ENCODE measurements around the gene SCYGR8. TPM values are rescaled to one million over a fixed set of nuclear protein-coding genes. Genes with fewer than 3 reads are reported as not detected.

Gene SCYGR8
- total RNA-seq, 4 donors from 2014 or later, result not detected

- H3K4me3 ChIP-seq, result no peak overlapping the region
- ATAC-seq (no peak), DNase-seq (no peak)
- in situ Hi-C loops (cut with MboI; ENCODE audit: low sequenced_read_pairs in 4 of 4), result loop anchor here in 3 of 4 donors (5.0 to 25.0 kb wide), 3 partner anchors 288 to 313 kb away; partner anchors contain the start of gene AGFG1 (in 1 of the 3)
- no peaks in the 10 kb centered on the region for H3K4me1 ChIP-seq
- TF ChIP-seq, protein P1, sequence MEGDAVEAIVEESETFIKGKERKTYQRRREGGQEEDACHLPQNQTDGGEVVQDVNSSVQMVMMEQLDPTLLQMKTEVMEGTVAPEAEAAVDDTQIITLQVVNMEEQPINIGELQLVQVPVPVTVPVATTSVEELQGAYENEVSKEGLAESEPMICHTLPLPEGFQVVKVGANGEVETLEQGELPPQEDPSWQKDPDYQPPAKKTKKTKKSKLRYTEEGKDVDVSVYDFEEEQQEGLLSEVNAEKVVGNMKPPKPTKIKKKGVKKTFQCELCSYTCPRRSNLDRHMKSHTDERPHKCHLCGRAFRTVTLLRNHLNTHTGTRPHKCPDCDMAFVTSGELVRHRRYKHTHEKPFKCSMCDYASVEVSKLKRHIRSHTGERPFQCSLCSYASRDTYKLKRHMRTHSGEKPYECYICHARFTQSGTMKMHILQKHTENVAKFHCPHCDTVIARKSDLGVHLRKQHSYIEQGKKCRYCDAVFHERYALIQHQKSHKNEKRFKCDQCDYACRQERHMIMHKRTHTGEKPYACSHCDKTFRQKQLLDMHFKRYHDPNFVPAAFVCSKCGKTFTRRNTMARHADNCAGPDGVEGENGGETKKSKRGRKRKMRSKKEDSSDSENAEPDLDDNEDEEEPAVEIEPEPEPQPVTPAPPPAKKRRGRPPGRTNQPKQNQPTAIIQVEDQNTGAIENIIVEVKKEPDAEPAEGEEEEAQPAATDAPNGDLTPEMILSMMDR (IDR thresholded peaks at IDR 0.05 in 4 of 5, conservative IDR thresholded peaks at IDR 0.05 in 1 of 5), result no peak
- no peak for TF ChIP-seq POLR2A (IDR thresholded peaks at IDR 0.05)
- H3K9me3 ChIP-seq, result no peaks in the 10 kb centered on the region
- no peak overlapping the region for H3K27ac ChIP-seq
- H3K36me3 ChIP-seq, result no peaks in the 10 kb centered on the region
- intact Hi-C loops (cut with DNase I; ENCODE audit: low total_unique reads), result no loop called here
- H3K27me3 ChIP-seq, result no peaks in the 10 kb centered on the region
Observed at GRCh38 chr2:227774895-227775842, 29.5 kb downstream of the SCYGR8 start.

GRCh38 chr2:227780981-227781615, 35.4 kb downstream of the SCYGR8 start:
- ATAC-seq (no peak), DNase-seq (no peak)
- no peaks in the 10 kb centered on the region for H3K4me1 ChIP-seq
- H3K27me3 ChIP-seq, result no peaks in the 10 kb centered on the region
- TF ChIP-seq, protein P1 (IDR thresholded peaks at IDR 0.05 in 4 of 5, conservative IDR thresholded peaks at IDR 0.05 in 1 of 5), result no peak
- no peak for TF ChIP-seq POLR2A (IDR thresholded peaks at IDR 0.05)
- no peak overlapping the region for H3K27ac ChIP-seq
- H3K36me3 ChIP-seq, result no peaks in the 10 kb centered on the region
- intact Hi-C loops (cut with DNase I; ENCODE audit: low total_unique reads) (no loop called here), in situ Hi-C loops (cut with MboI; ENCODE audit: low sequenced_read_pairs in 4 of 4) (no loop called here)
- no peaks in the 10 kb centered on the region for H3K9me3 ChIP-seq
- H3K4me3 ChIP-seq, result no peak overlapping the region

DNA sequence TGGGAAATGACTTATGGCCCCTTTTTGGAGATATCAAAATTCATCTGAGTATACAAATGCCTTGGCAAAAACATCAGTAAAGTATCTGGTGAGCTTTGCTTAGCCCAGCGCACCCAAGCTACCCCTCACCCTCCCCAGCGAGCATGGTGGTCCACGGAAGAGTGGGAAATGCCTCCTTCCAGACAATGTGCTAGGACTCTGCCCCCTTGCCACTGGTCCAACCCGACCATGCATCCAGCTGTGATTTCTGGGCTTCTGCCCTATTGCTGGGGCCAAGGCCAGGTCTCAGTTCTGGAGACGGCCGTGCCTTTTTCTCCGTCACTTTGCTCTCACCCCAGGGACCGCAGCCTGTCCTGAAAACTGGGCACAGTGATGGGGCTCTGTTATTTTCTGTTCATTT, 36.1 kb downstream of the SCYGR8 start:
- Histone ChIP-seq H3K4me1 (no peaks in the 10 kb centered on the region), H3K27ac (no peak overlapping the region), H3K27me3 (no peaks in the 10 kb centered on the region), H3K4me3 (no peak overlapping the region), H3K9me3 (no peaks in the 10 kb centered on the region), H3K36me3 (no peaks in the 10 kb centered on the region)
- DNase-seq (no peak), ATAC-seq (no peak)
- in situ Hi-C loops (cut with MboI; ENCODE audit: low sequenced_read_pairs in 4 of 4) (no loop called here), intact Hi-C loops (cut with DNase I; ENCODE audit: low total_unique reads) (no loop called here)
- TF ChIP-seq, protein P1 (IDR thresholded peaks at IDR 0.05 in 4 of 5, conservative IDR thresholded peaks at IDR 0.05 in 1 of 5), result no peak
- TF ChIP-seq POLR2A (IDR thresholded peaks at IDR 0.05), result no peak

GRCh38 chr2:227782804-227783203, 37.1 kb downstream of the SCYGR8 start:
- H3K4me3 ChIP-seq, result no peak overlapping the region

More at GRCh38 chr2:227782804-227783203, 37.1 kb downstream of the SCYGR8 start:
- H3K4me1 ChIP-seq, result no peaks in the 10 kb centered on the region
- H3K36me3 ChIP-seq, result no peaks in the 10 kb centered on the region
- TF ChIP-seq, protein P1 (IDR thresholded peaks at IDR 0.05 in 4 of 5, conservative IDR thresholded peaks at IDR 0.05 in 1 of 5), result no peak
- no peak for TF ChIP-seq POLR2A (IDR thresholded peaks at IDR 0.05)
- no peak overlapping the region for H3K27ac ChIP-seq
- H3K9me3 ChIP-seq, result no peaks in the 10 kb centered on the region
- in situ Hi-C loops (cut with MboI; ENCODE audit: low sequenced_read_pairs in 4 of 4) (no loop called here), intact Hi-C loops (cut with DNase I; ENCODE audit: low total_unique reads) (no loop called here)
- ATAC-seq (no peak), DNase-seq (no peak)
- H3K27me3 ChIP-seq, result no peaks in the 10 kb centered on the region
